ENCODE measurements around the gene ZFHX3.
"Not testable (repeated sequence)": the region's sequence is repeated elsewhere in the genome, so short reads cannot be mapped to it uniquely, and the experiment has no call there.

The ZFHX3 gene

DNA sequence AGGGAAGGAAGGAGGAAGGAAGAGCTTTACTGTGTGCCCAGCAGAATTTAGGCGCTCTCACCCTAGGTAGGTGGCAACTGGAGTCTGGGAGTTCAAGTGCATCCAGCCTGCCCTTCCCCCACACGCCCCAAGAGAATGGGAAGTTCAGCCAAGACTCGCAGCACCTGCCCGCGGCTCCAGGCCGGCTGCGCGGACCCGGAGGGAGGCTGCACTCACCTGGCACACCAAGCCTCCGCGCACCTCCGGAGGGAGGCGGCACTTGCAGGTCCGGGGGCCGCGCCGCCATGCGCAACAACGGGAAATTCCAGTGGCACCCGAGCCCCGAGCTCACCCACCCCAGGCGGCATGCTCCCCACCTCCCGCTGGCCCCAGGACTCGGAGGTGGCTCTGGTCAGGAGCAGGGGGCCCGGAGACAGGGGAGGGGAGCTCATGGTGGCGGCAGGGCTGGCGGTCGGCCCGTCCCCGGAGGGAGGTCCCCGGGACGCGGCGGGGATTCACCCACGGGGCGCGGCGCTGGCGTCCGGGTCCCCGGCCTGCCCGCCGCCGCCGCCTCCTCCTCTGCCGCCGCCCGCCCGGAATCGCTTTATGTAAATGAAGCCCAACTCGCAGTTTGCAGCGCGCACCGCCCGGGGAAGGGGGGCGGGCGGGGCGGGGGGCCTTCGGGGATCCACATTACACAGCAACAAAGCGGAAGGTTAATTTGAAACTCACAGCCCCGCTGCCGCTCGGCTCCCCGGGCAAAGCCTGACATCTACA lies at the start of gene ZFHX3:
Gene ZFHX3 (minus strand): TSS at position 593 of the 756 bp plus-strand sequence. CDS start 87,983 bp downstream, outside the sequence.
- DNase-seq (ENCODE audit: low spot score): no peak

DNA sequence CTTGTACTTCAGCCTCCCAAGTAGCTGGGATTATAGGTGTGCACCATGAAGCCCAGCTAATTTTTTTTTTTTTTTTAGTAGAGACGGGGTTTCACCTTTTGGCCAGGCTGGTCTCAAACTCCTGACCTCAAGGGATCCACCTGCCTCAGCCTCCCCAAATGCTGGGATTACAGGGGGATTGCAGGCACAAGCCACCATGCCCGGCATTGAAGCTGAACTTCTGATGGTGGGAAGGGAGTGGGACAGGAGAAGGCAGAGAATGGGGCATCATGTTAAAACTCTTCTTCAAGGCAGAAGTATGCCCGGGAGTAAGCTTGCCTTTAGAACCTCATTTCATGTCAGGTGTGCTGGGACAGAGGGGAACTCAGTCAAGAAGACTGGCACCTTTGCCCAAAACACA lies 48.6 kb upstream of the ZFHX3 start:
- no peak for DNase-seq (ENCODE audit: low spot score)

DNA sequence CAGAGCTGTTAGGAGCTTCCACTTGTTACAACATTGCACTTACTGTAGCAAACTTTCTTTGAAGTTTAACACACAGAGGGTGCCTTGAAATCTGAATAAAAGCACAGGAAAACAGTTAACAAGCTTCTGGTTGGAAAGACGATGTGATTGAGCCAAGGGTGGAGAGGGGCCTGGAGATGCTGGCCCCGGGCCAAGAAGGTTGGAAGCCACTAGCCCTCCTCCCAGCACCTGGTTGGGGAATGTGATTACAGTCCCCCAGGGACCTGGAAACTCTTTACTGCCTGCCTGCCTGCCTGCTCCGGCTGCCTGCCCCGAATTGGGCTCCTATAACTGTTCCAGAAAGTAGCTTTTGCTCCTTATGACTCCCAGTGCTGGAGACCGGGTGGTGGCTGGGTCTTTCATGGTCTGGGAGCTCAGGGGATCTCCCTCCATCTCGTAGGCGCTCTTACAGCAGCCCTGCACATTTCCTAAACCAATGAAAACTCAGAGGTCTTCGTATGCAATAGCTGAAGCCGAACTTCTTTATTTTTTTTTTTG lies 48.0 kb upstream of the ZFHX3 start:
- no peak for DNase-seq (ENCODE audit: low spot score)

GRCh38 chr16:73095142-73095820 lies 47.4 kb upstream of the ZFHX3 start:
- no peak for DNase-seq (ENCODE audit: low spot score)

DNA sequence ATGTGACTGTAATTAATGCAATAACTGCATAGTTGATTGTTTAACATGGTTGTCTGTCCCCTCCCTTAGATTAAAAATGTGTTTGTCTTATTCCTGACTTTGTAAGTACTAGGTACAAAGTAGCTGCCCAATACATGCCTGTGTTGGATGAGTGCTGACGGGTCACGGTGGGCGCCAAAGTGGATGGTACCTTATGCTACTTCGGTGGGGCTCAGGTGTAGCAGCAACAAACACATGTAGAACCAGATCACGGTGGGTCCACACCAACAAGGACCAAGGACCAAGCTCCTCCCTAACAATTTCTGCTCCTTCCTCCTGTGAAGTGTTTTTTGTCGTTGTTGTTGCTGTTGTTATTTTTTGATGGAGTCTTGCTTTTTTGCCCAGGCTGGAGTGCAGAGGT lies 46.4 kb upstream of the ZFHX3 start:
- no peak for DNase-seq (ENCODE audit: low spot score)

- no peak for DNase-seq (ENCODE audit: low spot score)
Observed at GRCh38 chr16:73093146-73094144, 45.5 kb upstream of the ZFHX3 start.

- no peak for DNase-seq (ENCODE audit: low spot score)
Observed at GRCh38 chr16:73092236-73092781, 44.4 kb upstream of the ZFHX3 start.

- DNase-seq (ENCODE audit: low spot score): no peak
Observed at GRCh38 chr16:73091174-73091573, 43.2 kb upstream of the ZFHX3 start.

DNA sequence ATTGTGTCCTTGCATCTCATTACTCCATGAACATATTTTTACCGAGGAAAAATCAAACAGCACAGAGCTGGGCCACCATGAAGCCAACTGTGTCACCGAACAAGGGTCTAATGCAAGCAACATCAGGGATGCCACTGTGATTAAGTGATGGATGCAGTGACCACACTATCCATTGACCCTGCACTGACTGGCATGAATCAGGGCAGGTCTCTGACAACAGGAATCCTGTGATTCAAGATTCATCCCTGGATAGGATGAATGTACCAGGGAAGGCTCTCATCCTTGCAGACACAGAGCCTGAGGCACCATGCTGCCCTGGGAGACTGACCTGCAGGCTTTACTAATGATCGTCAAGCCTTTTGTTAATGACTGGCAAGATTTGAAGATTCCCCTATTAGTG lies 41.5 kb upstream of the ZFHX3 start:
- DNase-seq (ENCODE audit: low spot score): no peak

DNA sequence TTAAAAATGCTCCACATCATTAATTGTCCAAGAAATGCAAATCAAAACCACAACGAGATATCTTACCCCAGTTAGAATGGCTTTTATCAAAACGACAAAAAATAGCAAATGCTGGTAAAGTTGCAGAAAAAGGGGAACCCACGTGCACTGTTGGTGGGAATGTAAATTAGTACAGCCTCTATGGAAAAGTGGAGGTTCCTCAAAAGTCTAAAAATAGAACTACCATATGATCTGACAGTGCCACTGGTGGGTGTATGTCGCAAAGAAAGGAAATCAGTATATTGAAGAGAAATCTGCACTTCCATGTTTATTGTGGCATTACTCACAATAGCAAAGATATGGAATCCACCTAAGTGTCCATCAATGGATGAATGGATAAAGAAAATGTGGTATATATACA lies 38.2 kb upstream of the ZFHX3 start:
- DNase-seq (ENCODE audit: low spot score): no peak

DNA sequence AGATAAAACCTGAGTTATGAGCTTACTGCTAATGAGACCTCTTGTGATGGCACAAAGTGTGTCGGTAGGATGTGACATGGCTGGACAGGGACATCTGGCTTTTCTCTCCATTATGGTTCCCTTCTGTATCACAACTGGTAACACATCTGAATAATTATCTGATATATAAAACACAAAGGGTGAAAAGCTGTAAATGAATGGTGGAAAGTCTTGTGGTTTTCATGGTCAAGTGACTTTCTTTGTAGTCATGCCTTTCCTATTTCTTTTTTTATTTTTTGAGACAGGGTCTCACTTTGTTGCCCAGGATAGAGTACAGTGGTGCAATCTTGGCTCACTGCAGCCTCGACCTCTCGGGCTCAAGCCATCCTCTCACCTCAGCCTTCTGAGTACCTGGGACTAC lies 35.3 kb upstream of the ZFHX3 start:
- no peak for DNase-seq (ENCODE audit: low spot score)

DNA sequence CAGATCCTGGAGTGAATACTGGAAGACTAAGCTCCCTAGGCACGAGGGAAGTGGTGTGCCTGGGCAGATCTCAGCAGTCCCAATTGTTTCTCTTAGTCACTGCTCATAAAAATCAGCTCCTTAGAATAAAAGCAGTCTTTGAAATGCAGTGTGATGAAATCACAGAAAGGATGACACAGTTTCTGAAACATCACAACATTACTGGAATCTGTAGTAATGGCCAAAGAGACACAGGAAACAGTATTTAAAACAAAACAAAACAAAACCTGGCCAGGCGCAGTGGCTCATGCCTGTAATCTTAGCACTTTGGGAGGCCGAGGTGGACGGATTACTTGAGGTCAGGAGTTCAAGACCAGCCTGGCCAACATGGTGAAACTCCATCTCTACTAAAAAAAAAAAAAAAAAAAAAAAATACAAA lies 34.7 kb upstream of the ZFHX3 start:
- DNase-seq (ENCODE audit: low spot score): not testable (repeated sequence)

- no peak for DNase-seq (ENCODE audit: low spot score)
Observed at GRCh38 chr16:73080931-73081330, 33.0 kb upstream of the ZFHX3 start.

- DNase-seq (ENCODE audit: low spot score): no peak
Observed at GRCh38 chr16:73076324-73076810, 28.4 kb upstream of the ZFHX3 start.

DNA sequence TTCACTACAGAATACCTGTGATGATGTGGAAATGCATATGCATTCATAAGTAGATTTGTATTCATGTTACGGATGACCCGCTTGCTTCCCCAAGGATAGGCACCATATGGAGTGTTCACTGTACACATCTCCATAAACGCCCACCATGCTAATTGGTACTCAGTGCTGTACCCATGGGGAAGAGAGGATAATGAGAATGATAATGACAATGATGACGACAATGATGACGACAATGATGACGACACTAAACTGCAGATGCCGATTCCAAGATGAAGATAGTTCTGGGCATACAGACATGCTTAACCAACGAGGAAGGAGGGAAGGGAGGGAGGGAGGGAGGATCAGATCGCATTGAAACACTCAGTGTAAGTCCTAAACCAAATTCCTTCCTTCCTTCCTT lies 26.5 kb upstream of the ZFHX3 start:
- DNase-seq (ENCODE audit: low spot score): no peak

DNA sequence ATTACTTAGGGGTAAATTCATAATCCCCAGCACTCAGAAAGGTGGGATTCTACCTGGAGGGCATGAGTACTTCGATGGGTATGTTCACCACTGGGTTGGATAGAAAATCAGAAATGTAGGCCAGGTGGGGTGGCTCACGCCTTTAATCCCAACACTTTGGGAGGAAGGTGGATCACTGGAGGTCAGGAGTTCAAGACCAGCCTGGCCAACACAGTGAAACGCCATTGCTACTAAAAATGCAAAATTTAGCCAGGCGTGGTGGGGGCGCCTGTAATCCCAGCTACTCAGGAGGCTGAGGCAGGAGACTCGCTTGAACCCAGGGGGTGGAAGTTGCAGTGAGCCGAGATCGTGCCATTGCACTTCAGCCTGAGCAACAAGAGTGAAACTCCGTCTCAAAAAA lies 24.1 kb upstream of the ZFHX3 start:
- DNase-seq (ENCODE audit: low spot score): not testable (repeated sequence)

DNA sequence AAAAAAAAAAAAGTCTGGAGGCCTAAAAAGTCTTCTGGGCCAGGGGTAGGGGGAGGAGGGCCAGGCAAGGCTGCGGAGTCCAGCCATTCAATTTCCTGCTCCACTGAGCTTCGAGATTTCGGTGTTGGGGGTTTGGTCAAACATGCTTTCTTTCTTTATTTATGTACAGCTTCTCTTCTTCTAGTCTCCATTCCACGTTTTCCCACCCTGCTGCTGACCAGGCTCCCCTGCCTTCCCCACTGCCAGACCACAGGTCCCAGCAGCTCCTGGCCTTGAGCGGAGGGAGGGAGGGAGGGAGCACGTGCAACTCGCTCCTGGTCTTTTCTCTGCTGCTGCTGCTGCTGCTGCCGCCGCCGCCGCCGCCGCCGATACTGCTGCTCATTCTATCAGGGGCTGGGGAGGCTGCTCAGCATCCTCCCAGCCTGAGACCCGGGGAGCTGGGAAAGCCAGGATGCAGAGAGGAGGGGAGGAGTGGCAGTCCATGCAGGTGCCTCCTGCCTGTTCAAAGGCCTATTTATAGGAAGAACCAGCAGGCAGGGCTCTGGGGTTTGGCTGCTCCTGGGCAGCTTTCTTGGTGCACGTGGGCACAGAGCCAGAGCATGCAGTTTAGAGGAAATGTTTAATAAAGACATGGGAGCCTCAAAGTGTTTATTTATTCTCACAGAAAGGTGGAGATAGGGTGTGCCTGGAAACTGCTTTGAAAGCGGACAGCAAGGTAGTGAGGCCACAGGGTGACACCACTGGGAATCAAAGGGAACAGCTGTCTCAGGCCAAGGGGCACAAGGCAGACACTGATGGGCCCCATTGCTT lies 23.4 kb upstream of the ZFHX3 start:
- DNase-seq (ENCODE audit: low spot score): no peak

DNA sequence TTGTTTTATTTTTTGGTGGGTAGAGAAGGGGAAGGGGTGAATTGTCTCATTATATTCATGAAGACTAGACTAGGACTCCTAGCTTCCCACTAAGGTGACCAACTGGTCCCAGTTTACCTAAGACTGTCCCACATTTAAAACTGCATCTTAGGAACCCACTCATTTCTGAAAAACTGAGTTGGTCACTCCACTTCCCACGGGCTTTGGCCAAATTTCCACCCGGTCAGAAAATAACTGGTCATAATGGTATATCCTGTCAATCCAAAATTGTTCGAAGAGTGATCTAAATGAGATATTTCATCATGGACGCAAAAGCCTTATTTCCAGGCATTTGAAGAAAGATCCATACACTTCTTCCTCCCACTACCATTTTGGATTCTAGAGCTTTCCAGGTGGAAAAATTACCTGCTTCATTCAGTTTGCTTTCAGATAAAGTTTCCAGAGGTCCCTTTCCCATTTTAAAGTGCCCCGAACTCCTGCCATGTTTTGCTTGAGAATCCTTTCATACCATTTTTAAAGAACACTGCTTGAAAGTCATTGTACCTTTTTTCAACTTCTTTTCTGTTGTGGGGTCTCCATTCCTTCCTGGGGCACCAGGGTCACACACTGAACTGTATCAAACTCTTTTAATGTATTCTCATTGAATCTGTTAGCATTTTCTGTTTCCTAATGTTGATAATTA lies 21.8 kb upstream of the ZFHX3 start:
- no peak for DNase-seq (ENCODE audit: low spot score)

- DNase-seq (ENCODE audit: low spot score): no peak
Observed at GRCh38 chr16:73068541-73069401, 20.8 kb upstream of the ZFHX3 start.

Measured in hematopoietic multipotent progenitor cell treated with erythropoietin and hydrocortisone succinate and interleukin-3 and kit ligand, for 17 days (in vitro differentiated cells).